GM19372 (cell line): ENCODE results near the gene MLIP.

Source experiments
- ATAC-seq: cut with Tn5 transposase; IDR thresholded peaks from one replicate; pipeline ENCODE4 v1.9.1; 2021; ENCODE audit warnings: mild to moderate bottlenecking, low read depth, moderate library complexity; ENCODE audit not compliant: unreplicated experiment

The MLIP gene

DNA sequence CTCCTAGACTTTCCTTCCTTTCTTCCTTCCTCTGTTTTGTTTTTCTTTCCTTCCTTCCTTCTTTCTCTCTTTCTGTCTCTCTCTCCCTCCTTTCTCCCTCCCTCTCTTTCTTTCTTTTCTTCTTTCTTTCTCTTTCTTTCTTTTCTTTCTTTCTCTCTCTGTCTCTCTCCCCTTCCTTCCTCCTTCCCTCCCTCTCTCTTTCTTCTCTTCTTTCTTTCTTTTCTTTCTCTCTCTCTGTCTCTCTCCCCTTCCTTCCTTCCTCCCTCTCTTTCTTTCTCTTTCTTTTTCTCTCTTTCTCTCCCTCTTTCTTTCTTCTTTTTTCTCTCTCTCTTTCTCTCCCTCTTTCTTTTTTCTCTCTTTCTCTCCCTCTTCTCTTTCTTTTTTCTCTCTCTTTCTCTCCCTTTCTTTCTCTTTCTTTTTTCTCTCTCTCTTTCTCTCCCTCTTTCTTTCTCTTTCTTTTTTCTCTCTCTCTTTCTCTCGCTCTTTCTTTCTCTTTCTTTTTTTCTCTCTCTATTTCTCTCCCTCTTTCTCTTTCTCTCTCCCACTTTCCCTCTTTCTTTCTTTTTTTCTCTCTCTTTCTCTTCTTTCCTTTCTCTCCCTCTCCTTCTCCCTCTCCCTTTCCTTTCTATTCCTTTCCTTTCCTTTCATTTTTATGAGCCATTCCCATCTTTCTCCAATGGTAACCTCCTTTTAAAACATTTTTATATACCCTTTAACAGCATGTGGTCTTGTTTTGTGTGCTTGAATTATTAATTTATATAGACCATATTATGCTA is 199.3 kb downstream of the MLIP start:
- ATAC-seq, result no peak

DNA sequence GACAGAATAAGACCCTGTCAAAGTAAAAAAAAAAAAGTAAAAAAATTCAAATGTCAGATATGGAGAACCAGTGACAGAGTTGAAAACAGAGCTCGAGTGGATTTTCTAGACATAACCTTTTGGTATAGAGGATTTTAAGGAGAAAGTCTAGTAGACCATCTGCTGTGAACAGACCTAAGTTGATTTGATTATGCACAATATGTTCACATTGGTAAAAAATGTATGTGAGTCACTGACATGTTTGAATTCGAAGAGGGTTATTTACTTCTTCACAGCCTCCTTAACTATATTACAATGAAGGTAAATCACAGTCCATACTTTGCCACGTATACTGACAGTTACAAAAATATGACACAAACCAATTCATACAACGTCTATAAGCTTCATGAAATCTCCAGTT is 204.4 kb downstream of the MLIP start:
- ATAC-seq, result no peak
